Activated naive CD8-positive, alpha-beta T cell treated with anti-CD3 and anti-CD28 coated beads, Interleukin-2, amount 10 ng/mL, durations not matched to agents 7 days and 5 days (primary cell): ENCODE data around the gene MEGF9. TPM values are rescaled to one million over a fixed set of nuclear protein-coding genes. Genes with fewer than 3 reads are reported as not detected.
"Not testable (repeated sequence)": the region's sequence is repeated elsewhere in the genome, so short reads cannot be mapped to it uniquely, and the experiment has no call there.

Source experiments
- ATAC-seq: fragments of 150-1000 bp; cut with Tn5 transposase; one replicate; pipeline ENCODE4 v1.10.0; 2021; ENCODE audit warnings: low read depth, moderate library complexity
- POLR2A ChIA-PET: fragments of 350-600 bp; sonication (Branson Sonifier 250); formaldehyde crosslinking; loops from one replicate; lab custom pipeline; 2021; ENCODE audit warnings: antibody characterized with exemption; lab: Charles Lee
- DNase-seq: peaks from one replicate; pipeline ENCODE4 v3.0.0; 2021
- H3K27ac Mint-ChIP-seq: one replicate; pipeline ENCODE4 v1.8.0; 2022; ENCODE audit warnings: mild to moderate bottlenecking, mixed read lengths
- H3K27me3 Mint-ChIP-seq: one replicate; pipeline ENCODE4 v1.8.0; 2022; ENCODE audit warnings: mild to moderate bottlenecking, moderate library complexity, mixed read lengths
- H3K36me3 Mint-ChIP-seq: one replicate; pipeline ENCODE4 v1.8.0; 2021; ENCODE audit warnings: mild to moderate bottlenecking, mixed read lengths
- H3K4me1 Mint-ChIP-seq: one replicate; pipeline ENCODE4 v1.8.0; 2021; ENCODE audit warnings: mixed read lengths
- H3K4me3 Mint-ChIP-seq: one replicate; pipeline ENCODE4 v1.8.0; 2022; ENCODE audit warnings: mild to moderate bottlenecking, moderate library complexity, mixed read lengths
- H3K9me3 Mint-ChIP-seq: one replicate; pipeline ENCODE4 v1.8.0; 2021; ENCODE audit warnings: mixed read lengths
- total RNA-seq, 2 experiments: library from RNA; stranded (reverse); gene quantifications; one replicate each; pipeline ENCODE4 v1.2.3, GENCODE V29; 2021

MEGF9 gene
- total RNA-seq, 2 experiments from 2014 or later = 10.3 to 11.0 TPM

DNA sequence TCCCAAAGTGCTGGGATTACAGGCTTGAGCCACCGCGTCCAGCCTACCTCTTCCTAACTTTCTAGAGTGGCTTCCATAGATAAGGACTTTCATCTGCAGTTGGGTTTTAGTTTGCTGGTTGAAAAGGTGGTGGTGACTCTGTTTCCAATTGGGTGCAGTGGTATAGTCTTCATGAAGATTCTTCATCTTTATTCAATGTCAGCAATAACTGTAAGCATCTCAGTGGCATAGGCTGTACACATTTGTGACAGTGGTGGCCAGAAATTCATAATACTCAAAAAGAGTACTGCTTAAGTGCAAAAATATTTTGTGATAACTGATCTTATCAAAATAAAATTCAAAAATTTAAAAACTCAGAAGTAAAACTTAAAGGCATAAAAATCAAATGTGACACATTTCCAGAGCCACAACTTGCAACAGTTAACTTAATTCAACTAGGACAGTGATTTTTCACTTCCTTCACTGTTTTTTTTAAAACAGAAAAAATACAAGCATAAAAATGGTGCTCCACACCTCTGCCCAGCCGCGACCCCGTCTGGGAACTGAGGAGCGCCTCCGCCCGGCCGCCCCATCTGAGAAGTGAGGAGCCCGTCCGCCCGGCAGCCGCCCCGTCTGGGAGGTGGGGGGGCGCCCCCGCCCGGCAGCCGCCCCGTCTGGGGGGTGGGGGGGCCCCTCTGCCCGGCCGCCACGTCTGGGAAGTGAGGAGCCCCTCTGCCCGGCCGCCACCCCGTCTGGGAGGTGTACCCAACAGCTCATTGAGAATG is 77.9 kb downstream of the MEGF9 start:
- POLR2A ChIA-PET = no interaction called here
- H3K27ac Mint-ChIP-seq = no peak overlapping the region
- peaks cover 9% of the 10 kb centered on the region for H3K9me3 Mint-ChIP-seq
- H3K36me3 Mint-ChIP-seq = peaks cover 19% of the 10 kb centered on the region
- H3K27me3 Mint-ChIP-seq = no peaks in the 10 kb centered on the region
- H3K4me1 Mint-ChIP-seq = no peaks in the 10 kb centered on the region
- DNase-seq (no peak), ATAC-seq (no peak)
- no peak overlapping the region for H3K4me3 Mint-ChIP-seq

DNA sequence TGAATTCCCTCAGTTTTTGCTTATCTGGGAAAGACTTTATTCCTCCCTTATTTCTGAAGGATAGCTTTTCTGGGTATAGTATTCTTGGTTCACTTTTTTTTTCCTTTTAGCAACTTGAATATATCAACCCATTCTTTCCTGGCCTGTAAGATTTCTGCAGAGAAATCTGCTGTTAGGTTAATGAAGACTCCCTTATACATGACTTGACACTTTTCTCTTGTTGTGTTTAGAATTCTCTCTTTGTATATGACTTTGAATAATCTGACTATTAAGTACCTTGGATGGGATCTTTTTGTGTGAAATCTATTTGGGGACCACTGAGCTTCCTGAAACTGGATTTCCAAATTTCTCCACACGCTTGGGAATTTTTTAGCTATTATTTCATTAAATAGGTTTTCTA is 79.3 kb downstream of the MEGF9 start:
- peaks cover 19% of the 10 kb centered on the region for H3K36me3 Mint-ChIP-seq
- peaks cover 9% of the 10 kb centered on the region for H3K9me3 Mint-ChIP-seq
- POLR2A ChIA-PET = no interaction called here
- no peak for DNase-seq
- H3K27me3 Mint-ChIP-seq = no peaks in the 10 kb centered on the region
- ATAC-seq = no peak
- H3K4me1 Mint-ChIP-seq = no peaks in the 10 kb centered on the region
- H3K4me3 Mint-ChIP-seq = no peak overlapping the region
- no peak overlapping the region for H3K27ac Mint-ChIP-seq

DNA sequence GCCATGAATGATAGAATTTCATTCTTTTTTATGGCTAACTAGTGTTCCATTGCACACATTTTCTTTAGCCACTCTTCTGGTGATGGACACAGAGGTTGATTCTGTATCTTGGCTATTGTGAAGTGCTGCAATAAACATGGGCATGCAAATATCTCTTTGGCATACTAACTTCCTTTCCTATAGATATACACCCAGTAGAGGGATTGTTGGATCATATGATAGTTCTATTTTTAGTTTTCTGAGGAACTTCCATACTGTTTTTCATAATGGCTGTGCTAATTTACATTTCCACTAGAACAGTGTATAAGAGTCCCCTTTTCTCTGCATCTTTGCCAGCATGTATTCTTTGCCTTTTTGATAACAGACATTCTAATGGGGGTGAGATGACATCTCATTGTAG is 83.9 kb downstream of the MEGF9 start:
- Mint-ChIP-seq H3K4me3 (no peak overlapping the region), H3K27ac (no peak overlapping the region), H3K9me3 (peaks cover 6% of the 10 kb centered on the region), H3K36me3 (peaks cover 13% of the 10 kb centered on the region), H3K27me3 (no peaks in the 10 kb centered on the region), H3K4me1 (peaks cover 2% of the 10 kb centered on the region)
- DNase-seq = no peak
- no peak for ATAC-seq
- POLR2A ChIA-PET = no interaction called here

GRCh38 chr9:120628925-120629497 is 85.3 kb downstream of the MEGF9 start:
- POLR2A ChIA-PET, H3K4me1 Mint-ChIP-seq, H3K27ac Mint-ChIP-seq, DNase-seq, H3K36me3 Mint-ChIP-seq, H3K27me3 Mint-ChIP-seq, H3K9me3 Mint-ChIP-seq, H3K4me3 Mint-ChIP-seq, ATAC-seq: not testable (repeated sequence)

DNA sequence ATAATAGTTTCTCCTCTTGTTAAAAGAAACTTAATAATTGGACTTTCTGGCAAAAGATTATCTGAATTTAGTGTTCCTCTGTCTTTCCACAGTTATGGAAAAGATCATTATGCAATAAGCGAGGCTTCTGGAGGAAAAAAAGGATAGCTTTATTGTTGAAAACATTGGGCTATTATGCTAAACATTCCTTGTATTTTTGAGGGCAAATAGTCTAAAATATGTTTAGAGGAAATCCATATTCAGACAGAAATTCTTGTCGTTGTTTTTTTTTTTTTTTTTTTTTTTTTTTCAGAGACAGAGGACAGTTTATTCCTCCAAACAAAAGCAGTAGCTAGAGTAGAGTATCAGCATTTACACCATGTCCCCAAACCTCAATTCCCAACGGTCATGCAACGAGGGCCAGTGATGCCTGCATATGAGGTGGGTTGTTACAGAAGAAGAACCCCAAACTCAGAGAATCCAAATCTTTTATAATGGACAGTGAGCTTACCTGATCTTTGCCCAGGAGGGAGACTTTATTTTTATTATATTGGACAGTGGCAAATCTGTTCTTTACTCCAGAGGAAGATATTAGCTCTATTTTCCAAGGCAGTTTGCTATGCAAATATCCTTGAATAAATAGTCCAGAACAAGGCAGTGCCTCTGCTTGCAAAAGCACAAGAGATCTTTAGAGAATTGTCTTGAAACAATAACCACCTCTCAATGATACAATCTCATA is 85.9 kb downstream of the MEGF9 start:
- Mint-ChIP-seq H3K4me1 (peaks cover 5% of the 10 kb centered on the region), H3K36me3 (peaks cover 6% of the 10 kb centered on the region), H3K27me3 (no peaks in the 10 kb centered on the region), H3K27ac (no peak overlapping the region), H3K9me3 (no peaks in the 10 kb centered on the region), H3K4me3 (no peak overlapping the region)
- POLR2A ChIA-PET = no interaction called here
- DNase-seq (no peak), ATAC-seq (no peak)

DNA sequence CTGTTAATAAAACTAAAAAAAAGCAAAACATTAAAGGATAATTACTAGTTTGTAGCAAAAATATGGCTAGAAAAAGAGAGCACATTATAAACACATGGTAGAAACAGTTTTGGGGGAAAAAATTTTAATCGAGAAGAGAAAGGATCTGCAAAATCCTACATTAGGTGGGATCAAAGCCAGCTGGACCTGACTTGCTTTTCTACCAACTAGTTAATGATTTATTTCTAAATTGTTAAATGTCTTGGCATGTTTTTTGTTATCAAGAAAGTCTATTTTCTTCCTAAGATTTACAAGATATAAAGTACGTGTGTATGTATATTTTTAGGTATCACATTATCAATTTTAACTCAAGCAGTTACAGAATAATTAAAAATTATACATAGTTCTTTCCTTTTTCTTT is 87.2 kb downstream of the MEGF9 start:
- Mint-ChIP-seq H3K4me1 (peaks cover 5% of the 10 kb centered on the region), H3K27me3 (no peaks in the 10 kb centered on the region), H3K9me3 (no peaks in the 10 kb centered on the region), H3K36me3 (peaks cover 4% of the 10 kb centered on the region), H3K27ac (no peak overlapping the region), H3K4me3 (no peak overlapping the region)
- no peak for ATAC-seq
- no peak for DNase-seq
- POLR2A ChIA-PET = no interaction called here

- no peak overlapping the region for H3K27ac Mint-ChIP-seq
- H3K27me3 Mint-ChIP-seq = no peaks in the 10 kb centered on the region
- ATAC-seq = no peak
These were observed 87.8 kb downstream of the MEGF9 start for GRCh38 chr9:120626512-120626911.

GRCh38 chr9:120625222-120625621 is 89.0 kb downstream of the MEGF9 start:
- peaks cover 4% of the 10 kb centered on the region for H3K36me3 Mint-ChIP-seq
- H3K4me1 Mint-ChIP-seq = peaks cover 5% of the 10 kb centered on the region
- no peak overlapping the region for H3K4me3 Mint-ChIP-seq
- H3K9me3 Mint-ChIP-seq = no peaks in the 10 kb centered on the region
- DNase-seq = no peak
- POLR2A ChIA-PET = no interaction called here
- H3K27me3 Mint-ChIP-seq = no peaks in the 10 kb centered on the region
- ATAC-seq = no peak
- H3K27ac Mint-ChIP-seq = no peak overlapping the region

More at GRCh38 chr9:120626512-120626911, 87.8 kb downstream of the MEGF9 start:
- Mint-ChIP-seq H3K4me3 (no peak overlapping the region), H3K36me3 (peaks cover 2% of the 10 kb centered on the region), H3K4me1 (peaks cover 5% of the 10 kb centered on the region), H3K9me3 (no peaks in the 10 kb centered on the region)
- no peak for DNase-seq
- POLR2A ChIA-PET = no interaction called here

GRCh38 chr9:120622790-120623189 is 91.5 kb downstream of the MEGF9 start:
- Mint-ChIP-seq H3K9me3 (no peaks in the 10 kb centered on the region), H3K4me1 (peaks cover 9% of the 10 kb centered on the region), H3K27me3 (no peaks in the 10 kb centered on the region), H3K4me3 (no peak overlapping the region), H3K27ac (no peak overlapping the region), H3K36me3 (peaks cover 4% of the 10 kb centered on the region)
- POLR2A ChIA-PET = no interaction called here
- no peak for DNase-seq
- ATAC-seq = no peak

GRCh38 chr9:120621941-120622340 is 92.3 kb downstream of the MEGF9 start:
- H3K27ac Mint-ChIP-seq = no peak overlapping the region
- H3K27me3 Mint-ChIP-seq = no peaks in the 10 kb centered on the region
- H3K4me3 Mint-ChIP-seq = no peak overlapping the region
- H3K4me1 Mint-ChIP-seq = peaks cover 13% of the 10 kb centered on the region
- H3K9me3 Mint-ChIP-seq = no peaks in the 10 kb centered on the region
- H3K36me3 Mint-ChIP-seq = peaks cover 4% of the 10 kb centered on the region
- POLR2A ChIA-PET = no interaction called here
- no peak for ATAC-seq
- no peak for DNase-seq

DNA sequence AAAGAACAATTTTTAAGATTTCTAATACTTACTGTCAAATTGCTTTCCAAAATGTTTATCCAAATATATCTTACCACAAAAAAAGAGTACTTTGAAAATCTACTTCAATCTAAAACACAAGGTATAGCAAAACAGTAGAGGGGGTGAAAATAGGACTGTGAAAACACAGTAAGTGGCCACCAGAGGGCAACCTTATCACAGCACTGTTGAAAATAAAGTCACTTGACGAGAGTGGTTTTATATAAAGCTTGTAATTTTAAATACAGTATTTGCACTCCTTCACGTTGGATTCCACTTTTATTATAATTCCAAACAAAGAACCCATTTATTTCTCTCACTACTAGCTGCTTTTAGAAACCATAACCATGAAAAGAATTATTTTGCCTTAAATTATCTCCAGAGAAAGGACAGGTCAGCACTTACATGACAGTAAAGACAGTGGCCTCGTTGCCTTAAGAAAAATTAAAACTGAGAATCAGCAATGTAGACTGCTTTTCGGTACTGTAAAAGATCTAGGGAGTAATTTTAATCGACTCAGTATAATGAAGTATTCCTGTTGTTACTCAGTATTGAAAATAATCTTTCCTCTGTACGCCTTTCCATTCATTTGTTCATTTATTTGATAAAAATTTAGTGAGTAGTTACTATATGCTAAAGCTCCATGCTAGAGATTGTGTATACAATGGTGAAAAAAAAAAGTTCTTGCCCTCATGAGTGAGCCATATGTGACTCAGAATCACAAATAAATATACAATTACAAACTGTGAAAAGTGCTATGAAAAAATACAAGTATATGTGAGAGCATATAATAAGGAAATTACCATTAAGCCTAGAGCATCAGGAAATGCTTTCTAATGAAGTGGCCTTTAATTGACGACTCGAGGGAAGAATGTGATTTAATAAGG is 94.3 kb downstream of the MEGF9 start:
- POLR2A ChIA-PET = no interaction called here
- peak; percentile 87 for ATAC-seq
- no peaks in the 10 kb centered on the region for H3K27me3 Mint-ChIP-seq

DNA sequence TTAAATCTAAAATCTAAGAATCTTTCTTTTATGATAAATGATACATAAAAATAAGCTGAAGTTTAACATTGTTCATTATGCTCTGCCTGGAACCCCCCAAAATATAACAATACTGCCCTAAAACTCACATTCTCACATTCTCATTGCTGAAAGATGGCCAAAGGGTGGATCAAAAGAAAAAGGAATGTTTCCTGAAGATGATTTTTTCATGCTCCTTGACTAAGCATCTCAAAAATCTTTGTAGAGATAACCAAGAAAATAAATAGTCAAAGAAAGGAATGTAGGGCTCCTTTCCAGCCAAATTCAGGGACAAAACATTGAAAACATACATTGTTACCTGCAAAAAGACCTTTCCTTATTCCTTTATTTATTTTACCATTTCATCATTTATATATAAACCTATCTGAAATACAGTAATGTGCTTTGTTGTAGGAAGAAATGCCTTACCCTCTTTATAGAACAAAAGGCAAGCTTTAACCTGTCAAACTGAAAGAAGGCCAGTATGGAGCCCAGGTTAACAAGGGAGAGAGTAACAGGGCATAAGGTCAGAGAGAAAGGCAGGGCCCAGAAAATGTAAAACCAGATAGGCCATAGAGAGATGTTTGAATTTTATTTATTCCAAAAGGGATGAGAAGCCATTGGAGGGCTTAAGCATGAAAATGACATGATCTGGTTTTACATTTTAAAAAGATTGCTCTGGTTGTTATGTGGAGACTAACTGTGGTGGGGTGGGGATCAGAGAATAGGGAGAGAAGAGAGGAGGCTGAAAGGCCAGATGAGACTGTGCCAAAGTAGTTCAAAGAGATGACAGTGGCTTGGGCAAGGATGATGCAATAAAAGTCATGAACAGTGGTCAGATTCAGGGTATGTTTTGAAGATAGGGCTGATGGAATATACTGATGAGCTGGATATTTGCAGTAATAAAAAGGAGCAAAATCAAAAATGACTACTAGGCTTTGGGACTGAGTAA is 97.0 kb downstream of the MEGF9 start:
- H3K36me3 Mint-ChIP-seq = peaks cover 2% of the 10 kb centered on the region
- no peak for ATAC-seq
- H3K27ac Mint-ChIP-seq = peak overlapping the region; percentile 5
- no peak for DNase-seq
- no peak overlapping the region for H3K4me3 Mint-ChIP-seq
- no peaks in the 10 kb centered on the region for H3K27me3 Mint-ChIP-seq
- H3K4me1 Mint-ChIP-seq = peaks cover 8% of the 10 kb centered on the region
- no peaks in the 10 kb centered on the region for H3K9me3 Mint-ChIP-seq
- POLR2A ChIA-PET = interaction anchor here (0.6 kb wide), 1 partner anchor 95 kb away, joined by 3 read pairs; no protein-coding TSS in a partner anchor

More for the DNA sequence above, 94.3 kb downstream of the MEGF9 start:
- no peaks in the 10 kb centered on the region for H3K9me3 Mint-ChIP-seq
- no peak overlapping the region for H3K4me3 Mint-ChIP-seq
- no peak overlapping the region for H3K27ac Mint-ChIP-seq
- peaks cover 8% of the 10 kb centered on the region for H3K4me1 Mint-ChIP-seq
- DNase-seq = no peak
- H3K36me3 Mint-ChIP-seq = peaks cover 2% of the 10 kb centered on the region
